Stimulated activated naive B cell treated with anti-CD40 and anti-IgM and Interleukin-4, amounts not matched to agents 10 μg/mL and 1 μg/mL and 100 μg/mL, for 72 hours (primary cell): ENCODE data around the gene MAST4.

Experiments
- ATAC-seq, 2 donors: fragments of 150-1000 bp; cut with Tn5 transposase; replicated peaks; 2 replicates each; pipeline ENCODE4 v1.10.0; 2021; ENCODE audit warnings: moderate library complexity in 1 of 2
- DNase-seq: peaks from one replicate; pipeline ENCODE4 v3.0.0; 2021
- H3K27ac Mint-ChIP-seq: one replicate; pipeline ENCODE4 v1.8.0; 2022; ENCODE audit warnings: mild to moderate bottlenecking, mixed read lengths
- H3K27me3 Mint-ChIP-seq, 2 donors: one replicate each; pipeline ENCODE4 v1.8.0; 2022; ENCODE audit warnings: mixed read lengths in 2 of 2
- H3K36me3 Mint-ChIP-seq, 2 donors: one replicate each; pipeline ENCODE4 v1.8.0; 2022; ENCODE audit warnings: mixed read lengths in 2 of 2, mild to moderate bottlenecking in 1 of 2
- H3K4me1 Mint-ChIP-seq, 2 donors: one replicate each; pipeline ENCODE4 v1.8.0; 2022; ENCODE audit warnings: mixed read lengths in 2 of 2, mild to moderate bottlenecking in 1 of 2
- H3K4me3 Mint-ChIP-seq, 2 donors: one replicate each; pipeline ENCODE4 v1.8.0; 2022; ENCODE audit warnings: mild to moderate bottlenecking in 2 of 2, mixed read lengths in 2 of 2, moderate library complexity in 1 of 2
- H3K9me3 Mint-ChIP-seq, 2 donors: one replicate each; pipeline ENCODE4 v1.8.0; 2022; ENCODE audit warnings: mixed read lengths in 2 of 2, mild to moderate bottlenecking in 1 of 2

MAST4 gene

GRCh38 chr5:66789434-66789833 is 193.2 kb downstream of the MAST4 start:
- H3K4me3 Mint-ChIP-seq = no peak overlapping the region
- peaks cover 0 to 1% of the 10 kb centered on the region in 2 donors for H3K36me3 Mint-ChIP-seq
- H3K4me1 Mint-ChIP-seq = no peaks in the 10 kb centered on the region
- DNase-seq = no peak
- no peak for ATAC-seq
- H3K27ac Mint-ChIP-seq = no peak overlapping the region
- no peaks in the 10 kb centered on the region for H3K9me3 Mint-ChIP-seq
- H3K27me3 Mint-ChIP-seq = no peaks in the 10 kb centered on the region

GRCh38 chr5:66793049-66793448 is 196.9 kb downstream of the MAST4 start:
- no peaks in the 10 kb centered on the region for H3K9me3 Mint-ChIP-seq
- H3K27me3 Mint-ChIP-seq = no peaks in the 10 kb centered on the region
- H3K4me1 Mint-ChIP-seq = peaks cover 3 to 7% of the 10 kb centered on the region in 2 donors
- no peak overlapping the region for H3K27ac Mint-ChIP-seq
- H3K4me3 Mint-ChIP-seq = no peak overlapping the region
- no peak for ATAC-seq
- H3K36me3 Mint-ChIP-seq = peaks cover 0 to 1% of the 10 kb centered on the region in 2 donors
- no peak for DNase-seq

GRCh38 chr5:66795682-66796081 is 199.5 kb downstream of the MAST4 start:
- H3K4me3 Mint-ChIP-seq = no peak overlapping the region
- no peak for ATAC-seq
- no peak for DNase-seq
- H3K27me3 Mint-ChIP-seq = peaks cover 6 to 9% of the 10 kb centered on the region in 2 donors
- H3K9me3 Mint-ChIP-seq = no peaks in the 10 kb centered on the region
- H3K27ac Mint-ChIP-seq = no peak overlapping the region
- peaks cover 3 to 7% of the 10 kb centered on the region in 2 donors for H3K4me1 Mint-ChIP-seq
- H3K36me3 Mint-ChIP-seq = peaks cover 0 to 1% of the 10 kb centered on the region in 2 donors

GRCh38 chr5:66796305-66797292 is 200.4 kb downstream of the MAST4 start:
- DNase-seq (no peak), ATAC-seq (no peak)
- Mint-ChIP-seq H3K27me3 (peaks cover 6 to 9% of the 10 kb centered on the region in 2 donors), H3K9me3 (no peaks in the 10 kb centered on the region), H3K36me3 (peaks cover 0 to 1% of the 10 kb centered on the region in 2 donors), H3K27ac (no peak overlapping the region), H3K4me3 (no peak overlapping the region), H3K4me1 (peaks cover 3 to 7% of the 10 kb centered on the region in 2 donors)

GRCh38 chr5:66802941-66803340 is 206.7 kb downstream of the MAST4 start:
- peaks cover 13 to 29% of the 10 kb centered on the region in 2 donors for H3K27me3 Mint-ChIP-seq
- ATAC-seq = no peak
- H3K4me1 Mint-ChIP-seq = peaks cover 2 to 4% of the 10 kb centered on the region in 2 donors
- DNase-seq = no peak
- no peak overlapping the region for H3K4me3 Mint-ChIP-seq
- H3K36me3 Mint-ChIP-seq = no peaks in the 10 kb centered on the region
- no peak overlapping the region for H3K27ac Mint-ChIP-seq
- no peaks in the 10 kb centered on the region for H3K9me3 Mint-ChIP-seq

- Mint-ChIP-seq H3K27me3 (peaks cover 7 to 26% of the 10 kb centered on the region in 2 donors), H3K27ac (no peak overlapping the region), H3K9me3 (no peaks in the 10 kb centered on the region), H3K4me3 (no peak overlapping the region), H3K36me3 (no peaks in the 10 kb centered on the region), H3K4me1 (peaks cover 4 to 7% of the 10 kb centered on the region in 2 donors)
- DNase-seq = no peak
- peak; percentile 53 to 63 for ATAC-seq
These were observed 209.6 kb downstream of the MAST4 start for GRCh38 chr5:66805514-66806430.

- Mint-ChIP-seq H3K4me3 (no peak overlapping the region), H3K27me3 (peaks cover 7 to 26% of the 10 kb centered on the region in 2 donors), H3K27ac (no peak overlapping the region), H3K36me3 (no peaks in the 10 kb centered on the region), H3K4me1 (peaks cover 8 to 10% of the 10 kb centered on the region in 2 donors), H3K9me3 (no peaks in the 10 kb centered on the region)
- no peak for ATAC-seq
- DNase-seq = no peak
These were observed 211.6 kb downstream of the MAST4 start for GRCh38 chr5:66807743-66808142.

- Mint-ChIP-seq H3K9me3 (no peaks in the 10 kb centered on the region), H3K4me3 (no peak overlapping the region), H3K27ac (no peak overlapping the region), H3K36me3 (no peaks in the 10 kb centered on the region), H3K4me1 (peaks cover 8 to 10% of the 10 kb centered on the region in 2 donors), H3K27me3 (peaks cover 10 to 29% of the 10 kb centered on the region in 2 donors)
- no peak for ATAC-seq
- no peak for DNase-seq
These were observed 212.5 kb downstream of the MAST4 start for GRCh38 chr5:66808663-66809062.

- H3K36me3 Mint-ChIP-seq = no peaks in the 10 kb centered on the region
- no peak overlapping the region for H3K4me3 Mint-ChIP-seq
- DNase-seq = no peak
- no peak for ATAC-seq
- H3K9me3 Mint-ChIP-seq = no peaks in the 10 kb centered on the region
- H3K27ac Mint-ChIP-seq = no peak overlapping the region
- H3K27me3 Mint-ChIP-seq = peaks cover 12 to 25% of the 10 kb centered on the region in 2 donors
- H3K4me1 Mint-ChIP-seq = peaks cover 10% of the 10 kb centered on the region in 2 donors
These were observed 214.0 kb downstream of the MAST4 start for GRCh38 chr5:66810151-66810550.

GRCh38 chr5:66810848-66811261 is 214.7 kb downstream of the MAST4 start:
- peaks cover 10% of the 10 kb centered on the region in 2 donors for H3K4me1 Mint-ChIP-seq
- no peak for DNase-seq

GRCh38 chr5:66812291-66812690 is 216.1 kb downstream of the MAST4 start:
- no peaks in the 10 kb centered on the region for H3K36me3 Mint-ChIP-seq
- H3K9me3 Mint-ChIP-seq = no peaks in the 10 kb centered on the region
- no peak overlapping the region for H3K27ac Mint-ChIP-seq
- DNase-seq (no peak), ATAC-seq (no peak)
- peaks cover 20 to 21% of the 10 kb centered on the region in 2 donors for H3K27me3 Mint-ChIP-seq
- H3K4me3 Mint-ChIP-seq = no peak overlapping the region
- peaks cover 7 to 8% of the 10 kb centered on the region in 2 donors for H3K4me1 Mint-ChIP-seq

More at GRCh38 chr5:66810848-66811261, 214.7 kb downstream of the MAST4 start:
- H3K4me3 Mint-ChIP-seq = no peak overlapping the region
- no peak overlapping the region for H3K27ac Mint-ChIP-seq
- H3K9me3 Mint-ChIP-seq = no peaks in the 10 kb centered on the region
- peak; percentile 34 to 56 for ATAC-seq
- H3K27me3 Mint-ChIP-seq = peaks cover 11 to 25% of the 10 kb centered on the region in 2 donors
- H3K36me3 Mint-ChIP-seq = no peaks in the 10 kb centered on the region

GRCh38 chr5:66813306-66813705 is 217.1 kb downstream of the MAST4 start:
- Mint-ChIP-seq H3K9me3 (no peaks in the 10 kb centered on the region), H3K27ac (no peak overlapping the region), H3K4me3 (no peak overlapping the region), H3K4me1 (peaks cover 7 to 8% of the 10 kb centered on the region in 2 donors), H3K27me3 (peaks cover 14 to 20% of the 10 kb centered on the region in 2 donors), H3K36me3 (no peaks in the 10 kb centered on the region)
- no peak for DNase-seq
- no peak for ATAC-seq

- Mint-ChIP-seq H3K4me1 (peaks cover 7 to 8% of the 10 kb centered on the region in 2 donors), H3K9me3 (no peaks in the 10 kb centered on the region), H3K27me3 (peaks cover 10 to 20% of the 10 kb centered on the region in 2 donors), H3K36me3 (no peaks in the 10 kb centered on the region), H3K27ac (no peak overlapping the region), H3K4me3 (no peak overlapping the region)
- ATAC-seq (peak; percentile 84), DNase-seq (peak; percentile 17)
These were observed 218.2 kb downstream of the MAST4 start for GRCh38 chr5:66814146-66814991.
